SIG-M5 (cell line): ENCODE measurements around the gene IFT172.
A peak's percentile ranks its signal among the peaks of the same experiment; 100 is the strongest.

Experiments
- DNase-seq: peaks from one replicate; lab custom pipeline; 2025; lab: John Stamatoyannopoulos, UW

Gene IFT172

DNA sequence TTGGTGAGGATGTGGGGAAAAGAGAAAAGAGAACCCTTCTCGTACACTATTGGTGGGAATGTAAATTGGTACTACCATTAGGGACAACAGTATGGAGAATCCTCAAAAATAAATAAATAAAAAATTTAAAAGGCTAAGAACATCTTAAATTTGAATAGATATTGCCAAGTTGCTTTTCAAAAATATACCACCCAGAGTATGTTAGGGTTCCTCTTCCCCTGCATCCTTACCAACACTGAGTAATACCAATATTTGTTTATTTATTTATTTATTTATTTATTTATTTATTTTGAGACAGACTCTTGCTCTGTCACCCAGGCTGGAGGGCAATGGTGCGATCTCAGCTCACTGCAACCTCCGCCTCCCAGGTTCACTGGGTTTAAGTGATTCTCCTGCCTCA, 66.6 kb downstream of the IFT172 start:
- no peak for DNase-seq

- DNase-seq = no peak
Measured at GRCh38 chr2:27421660-27422250, 67.8 kb downstream of the IFT172 start.

- DNase-seq = no peak
Measured at GRCh38 chr2:27420996-27421395, 68.5 kb downstream of the IFT172 start.

DNA sequence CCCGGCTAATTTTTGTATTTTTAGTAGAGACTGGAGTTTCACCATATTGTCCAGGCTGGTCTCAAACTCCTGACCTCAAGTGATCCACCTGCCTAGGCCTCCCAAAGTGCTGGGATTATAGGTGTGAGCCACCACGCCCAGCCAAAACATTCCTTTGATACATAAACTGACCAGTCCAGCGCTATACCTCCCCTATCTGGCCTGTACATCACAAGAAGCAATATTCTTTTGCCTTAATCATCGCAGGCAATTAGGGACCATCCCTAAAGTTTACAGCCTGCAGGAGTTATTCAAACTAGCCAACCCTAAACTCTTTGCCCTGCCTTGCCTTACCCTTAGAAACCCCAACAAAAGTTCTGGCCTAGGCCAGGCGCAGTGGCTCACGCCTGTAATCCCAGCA, 73.4 kb downstream of the IFT172 start:
- no peak for DNase-seq

DNA sequence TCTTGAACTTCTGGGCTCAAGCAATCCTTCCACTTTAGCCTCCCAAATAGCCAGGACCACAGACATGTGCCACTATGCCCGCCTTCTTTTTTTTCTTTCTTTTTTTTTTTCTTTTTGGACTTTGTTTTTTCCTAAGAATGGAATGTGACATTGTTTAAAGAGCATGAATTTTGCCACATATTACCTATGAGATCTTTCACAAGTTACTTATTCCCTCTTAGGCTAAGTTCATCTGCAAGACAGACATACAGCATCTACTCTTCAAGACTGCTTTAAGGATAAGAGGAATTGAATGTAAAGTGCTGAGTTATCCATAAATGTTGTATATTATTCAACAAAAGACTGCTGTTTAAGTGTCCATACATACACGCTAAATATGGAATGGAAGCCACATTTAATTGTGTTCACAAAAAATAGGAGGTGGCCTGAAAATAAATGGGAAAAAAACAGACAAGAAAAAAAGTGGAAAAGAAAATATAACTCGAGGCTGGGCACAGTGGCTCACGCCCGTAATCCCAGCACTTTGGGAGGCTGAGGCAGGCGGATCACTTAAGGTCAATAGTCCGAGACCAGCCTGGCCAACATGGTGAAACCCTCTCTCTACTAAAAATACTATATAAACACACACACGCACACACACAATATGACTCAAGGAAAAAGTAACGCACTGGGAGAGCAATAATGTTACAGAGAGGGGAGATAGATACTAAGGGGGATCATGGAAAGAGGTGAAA, 77.0 kb downstream of the IFT172 start:
- DNase-seq = no peak

- DNase-seq = peak; percentile 60
Measured at GRCh38 chr2:27409321-27410073, 80.0 kb downstream of the IFT172 start, which contains the start of gene PPM1G. Gene PPM1G (minus strand): TSS chr2:27409591. CDS start chr2:27409422, 169 bp downstream.

GRCh38 chr2:27408601-27409320, 80.8 kb downstream of the IFT172 start:
- DNase-seq = no peak

DNA sequence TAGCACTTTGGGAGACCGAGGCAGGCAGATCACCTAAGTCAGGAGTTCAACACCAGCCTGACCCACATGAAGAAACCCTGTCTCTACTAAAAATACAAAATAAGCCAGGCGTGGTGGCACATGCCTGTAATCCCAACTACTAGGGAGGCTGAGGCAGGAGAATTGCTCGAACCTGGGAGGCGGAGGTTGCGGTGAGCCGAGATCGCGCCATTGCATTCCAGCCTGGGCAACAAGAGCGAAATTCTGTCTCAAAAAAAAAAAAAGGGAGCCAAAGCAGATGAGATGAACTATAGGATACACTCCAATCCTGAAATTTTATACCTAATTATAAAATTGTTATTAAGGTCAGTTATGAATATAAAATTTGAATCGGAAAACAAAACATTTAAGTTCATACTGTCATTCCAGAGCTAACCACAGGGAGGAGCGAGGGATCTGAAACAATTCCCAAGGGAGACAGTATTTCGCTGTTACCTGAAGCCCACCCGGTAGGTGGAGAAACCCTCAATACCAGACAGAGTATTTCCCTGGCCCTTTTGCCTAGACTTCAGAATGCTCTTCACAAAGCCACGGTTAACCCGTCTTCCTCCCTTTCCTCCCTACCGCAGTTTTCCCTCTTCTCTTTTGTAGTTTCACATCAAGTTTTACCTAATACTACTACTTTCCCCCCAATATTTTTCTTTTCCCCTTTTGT, 81.6 kb downstream of the IFT172 start:
- no peak for DNase-seq

DNA sequence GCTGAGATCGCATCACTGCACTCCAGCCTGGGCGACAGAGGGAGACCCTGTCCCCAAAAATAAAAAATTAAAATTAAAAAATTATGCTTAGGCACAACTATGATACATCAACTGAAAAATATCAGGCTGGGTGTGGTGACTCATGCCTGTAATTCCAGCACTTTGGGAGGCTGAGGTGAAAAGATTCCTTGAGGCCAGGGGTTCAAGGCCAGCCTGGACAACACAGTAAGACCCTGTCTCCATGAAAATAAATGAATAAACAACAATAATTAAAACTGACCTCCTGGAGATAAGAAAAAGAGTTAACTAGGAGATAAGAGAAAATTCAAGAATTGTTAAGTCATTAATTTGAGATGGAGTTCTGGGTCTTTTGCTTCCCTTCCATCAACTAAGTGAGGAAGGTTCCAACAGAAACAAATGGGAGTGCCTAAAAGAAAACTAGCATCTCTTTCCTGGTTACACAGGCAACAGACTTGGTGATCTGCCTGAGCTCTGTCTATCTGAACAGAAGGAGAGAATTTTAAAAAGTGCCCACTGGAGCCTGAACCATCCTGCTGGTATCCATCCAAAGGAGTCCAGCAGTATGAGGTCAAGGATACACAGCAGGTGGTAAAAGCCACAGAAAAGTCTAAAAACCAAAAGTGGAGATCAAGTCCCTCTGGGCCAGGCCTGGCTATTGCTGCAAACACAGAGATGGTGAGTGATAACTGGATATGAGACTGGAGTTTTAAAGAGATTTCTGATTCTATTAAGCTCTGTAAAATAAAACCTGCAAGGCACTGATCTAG, 89.0 kb downstream of the IFT172 start:
- no peak for DNase-seq

DNA sequence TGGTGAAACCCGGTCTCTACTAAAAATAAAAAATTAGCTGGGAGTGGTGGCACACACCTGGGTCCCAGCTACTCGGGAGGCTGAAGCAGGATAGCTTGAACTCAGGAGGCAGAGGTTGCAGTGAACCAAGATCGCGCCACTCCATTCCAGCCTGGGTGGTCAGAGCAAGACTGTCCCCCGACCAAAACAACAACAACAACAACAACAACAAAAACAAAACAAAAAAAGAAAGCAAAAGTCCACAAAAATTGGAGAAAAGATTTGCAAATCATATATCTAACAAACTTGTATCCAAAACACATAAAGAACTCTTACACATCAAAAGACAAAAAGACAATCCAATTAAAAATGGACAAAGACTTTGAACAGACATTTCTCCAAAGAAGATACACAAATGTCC, 90.6 kb downstream of the IFT172 start:
- DNase-seq = no peak
